ENCODE measurements around the gene TAAR1. TPM values are rescaled to one million over a fixed set of nuclear protein-coding genes. Genes with fewer than 3 reads are reported as not detected.

Gene TAAR1
- total RNA-seq, 1 experiment from 2014 or later, result not detected

DNA sequence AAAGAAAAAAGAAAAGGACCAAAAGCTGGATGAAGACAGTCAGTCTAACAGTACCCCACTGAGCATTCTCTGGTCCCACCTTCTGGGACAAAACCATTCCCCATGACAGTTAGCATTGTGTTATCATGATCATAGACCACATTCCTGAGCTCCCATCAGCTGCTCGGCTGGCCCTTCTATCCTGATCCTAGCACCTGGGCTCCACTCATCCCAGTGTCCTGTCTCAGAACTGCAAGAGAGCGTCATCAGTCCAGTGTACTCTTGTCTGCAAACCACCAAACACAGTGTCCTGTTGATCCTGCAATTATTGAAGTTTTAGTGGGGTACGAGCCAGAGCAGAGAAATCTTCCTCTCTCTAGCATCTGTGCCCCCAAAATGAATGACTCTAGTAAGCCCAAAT is 16.0 kb upstream of the TAAR1 start (continued):
- TF ChIP-seq, protein P1, sequence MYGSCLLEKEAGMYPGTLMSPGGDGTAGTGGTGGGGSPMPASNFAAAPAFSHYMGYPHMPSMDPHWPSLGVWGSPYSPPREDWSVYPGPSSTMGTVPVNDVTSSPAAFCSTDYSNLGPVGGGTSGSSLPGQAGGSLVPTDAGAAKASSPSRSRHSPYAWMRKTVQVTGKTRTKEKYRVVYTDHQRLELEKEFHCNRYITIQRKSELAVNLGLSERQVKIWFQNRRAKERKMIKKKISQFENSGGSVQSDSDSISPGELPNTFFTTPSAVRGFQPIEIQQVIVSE (CRISPR knock-in tag; IDR thresholded peaks at IDR 0.05; ENCODE audit: borderline replicate concordance), result no peak
- TF ChIP-seq MXD4 (CRISPR knock-in tag; IDR thresholded peaks at IDR 0.05; ENCODE audit: borderline replicate concordance) (no peak), ZBTB21 (CRISPR knock-in tag; IDR thresholded peaks at IDR 0.05; ENCODE audit: borderline replicate concordance) (no peak), ETV6 (CRISPR knock-in tag; IDR thresholded peaks at IDR 0.05) (no peak), OVOL2 (CRISPR knock-in tag; IDR thresholded peaks at IDR 0.05; ENCODE audit: borderline replicate concordance) (no peak), ZNF396 (CRISPR knock-in tag; IDR thresholded peaks at IDR 0.05; ENCODE audit: borderline replicate concordance) (no peak)
- TF ChIP-seq, protein P2, sequence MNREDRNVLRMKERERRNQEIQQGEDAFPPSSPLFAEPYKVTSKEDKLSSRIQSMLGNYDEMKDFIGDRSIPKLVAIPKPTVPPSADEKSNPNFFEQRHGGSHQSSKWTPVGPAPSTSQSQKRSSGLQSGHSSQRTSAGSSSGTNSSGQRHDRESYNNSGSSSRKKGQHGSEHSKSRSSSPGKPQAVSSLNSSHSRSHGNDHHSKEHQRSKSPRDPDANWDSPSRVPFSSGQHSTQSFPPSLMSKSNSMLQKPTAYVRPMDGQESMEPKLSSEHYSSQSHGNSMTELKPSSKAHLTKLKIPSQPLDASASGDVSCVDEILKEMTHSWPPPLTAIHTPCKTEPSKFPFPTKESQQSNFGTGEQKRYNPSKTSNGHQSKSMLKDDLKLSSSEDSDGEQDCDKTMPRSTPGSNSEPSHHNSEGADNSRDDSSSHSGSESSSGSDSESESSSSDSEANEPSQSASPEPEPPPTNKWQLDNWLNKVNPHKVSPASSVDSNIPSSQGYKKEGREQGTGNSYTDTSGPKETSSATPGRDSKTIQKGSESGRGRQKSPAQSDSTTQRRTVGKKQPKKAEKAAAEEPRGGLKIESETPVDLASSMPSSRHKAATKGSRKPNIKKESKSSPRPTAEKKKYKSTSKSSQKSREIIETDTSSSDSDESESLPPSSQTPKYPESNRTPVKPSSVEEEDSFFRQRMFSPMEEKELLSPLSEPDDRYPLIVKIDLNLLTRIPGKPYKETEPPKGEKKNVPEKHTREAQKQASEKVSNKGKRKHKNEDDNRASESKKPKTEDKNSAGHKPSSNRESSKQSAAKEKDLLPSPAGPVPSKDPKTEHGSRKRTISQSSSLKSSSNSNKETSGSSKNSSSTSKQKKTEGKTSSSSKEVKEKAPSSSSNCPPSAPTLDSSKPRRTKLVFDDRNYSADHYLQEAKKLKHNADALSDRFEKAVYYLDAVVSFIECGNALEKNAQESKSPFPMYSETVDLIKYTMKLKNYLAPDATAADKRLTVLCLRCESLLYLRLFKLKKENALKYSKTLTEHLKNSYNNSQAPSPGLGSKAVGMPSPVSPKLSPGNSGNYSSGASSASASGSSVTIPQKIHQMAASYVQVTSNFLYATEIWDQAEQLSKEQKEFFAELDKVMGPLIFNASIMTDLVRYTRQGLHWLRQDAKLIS (CRISPR knock-in tag; IDR thresholded peaks at IDR 0.05; ENCODE audit: borderline replicate concordance), result no peak

DNA sequence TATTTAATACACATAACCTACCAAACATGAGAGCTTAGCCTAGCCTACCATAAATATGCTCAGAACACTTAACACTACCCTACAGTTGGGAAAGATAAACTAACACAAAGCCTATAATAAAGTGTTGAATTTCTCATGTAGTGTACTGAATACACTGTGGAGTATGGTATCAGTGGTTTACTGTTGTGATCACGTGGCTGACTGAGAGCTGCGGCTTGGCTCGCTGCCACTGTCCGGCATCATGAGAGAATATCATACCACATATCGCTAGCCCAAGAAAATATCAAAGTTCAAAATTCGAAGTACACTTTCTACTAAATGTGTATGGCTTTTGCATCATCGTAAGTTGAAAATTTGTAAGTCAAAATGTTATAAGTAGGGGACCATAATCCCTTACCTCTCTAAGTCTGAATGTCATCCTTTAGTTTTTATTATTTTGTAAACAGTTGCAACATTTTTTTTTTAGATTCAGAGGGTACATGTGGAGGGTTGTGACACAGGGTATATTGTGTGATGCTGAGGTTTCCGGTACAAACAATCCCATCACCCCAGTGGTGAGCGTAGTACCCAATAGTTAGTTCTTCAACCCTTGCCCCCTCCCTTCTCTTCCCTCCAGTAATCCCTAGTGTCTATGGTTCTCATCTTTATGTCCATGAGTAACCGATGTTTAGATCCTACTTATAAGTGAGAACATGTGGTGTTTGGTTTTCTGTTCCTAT is 14.6 kb upstream of the TAAR1 start:
- no peak overlapping the region for H3K27ac Mint-ChIP-seq
- H3K27me3 Mint-ChIP-seq (ENCODE audit: low read depth), result no peaks in the 10 kb centered on the region
- CTCF ChIA-PET, result interaction anchor here (1.0 kb wide), 1 partner anchor 42 kb away, joined by 4 read pairs; no protein-coding TSS in a partner anchor
- H3K9me3 Mint-ChIP-seq, result no peaks in the 10 kb centered on the region
- TF ChIP-seq CBFB (CRISPR knock-in tag; IDR thresholded peaks at IDR 0.05; ENCODE audit: low read depth), result no peak
- TF ChIP-seq MYBL2 (CRISPR knock-in tag; IDR thresholded peaks at IDR 0.05), result no peak
- TF ChIP-seq, protein P3, sequence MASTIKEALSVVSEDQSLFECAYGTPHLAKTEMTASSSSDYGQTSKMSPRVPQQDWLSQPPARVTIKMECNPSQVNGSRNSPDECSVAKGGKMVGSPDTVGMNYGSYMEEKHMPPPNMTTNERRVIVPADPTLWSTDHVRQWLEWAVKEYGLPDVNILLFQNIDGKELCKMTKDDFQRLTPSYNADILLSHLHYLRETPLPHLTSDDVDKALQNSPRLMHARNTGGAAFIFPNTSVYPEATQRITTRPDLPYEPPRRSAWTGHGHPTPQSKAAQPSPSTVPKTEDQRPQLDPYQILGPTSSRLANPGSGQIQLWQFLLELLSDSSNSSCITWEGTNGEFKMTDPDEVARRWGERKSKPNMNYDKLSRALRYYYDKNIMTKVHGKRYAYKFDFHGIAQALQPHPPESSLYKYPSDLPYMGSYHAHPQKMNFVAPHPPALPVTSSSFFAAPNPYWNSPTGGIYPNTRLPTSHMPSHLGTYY (CRISPR knock-in tag; IDR thresholded peaks at IDR 0.05), result no peak
- no peak for TF ChIP-seq SMAD4 (CRISPR knock-in tag; IDR thresholded peaks at IDR 0.05)
- TF ChIP-seq FOXK1 (CRISPR knock-in tag; IDR thresholded peaks at IDR 0.05), result no peak
- no peaks in the 10 kb centered on the region for H3K36me3 Mint-ChIP-seq
- H3K4me1 Mint-ChIP-seq, result peaks cover 3% of the 10 kb centered on the region
- no peak for DNase-seq (ENCODE audit: low spot score)
- ATAC-seq, result no peak
- H3K4me3 Mint-ChIP-seq, result no peak overlapping the region
- POLR2A ChIA-PET, result no interaction called here

DNA sequence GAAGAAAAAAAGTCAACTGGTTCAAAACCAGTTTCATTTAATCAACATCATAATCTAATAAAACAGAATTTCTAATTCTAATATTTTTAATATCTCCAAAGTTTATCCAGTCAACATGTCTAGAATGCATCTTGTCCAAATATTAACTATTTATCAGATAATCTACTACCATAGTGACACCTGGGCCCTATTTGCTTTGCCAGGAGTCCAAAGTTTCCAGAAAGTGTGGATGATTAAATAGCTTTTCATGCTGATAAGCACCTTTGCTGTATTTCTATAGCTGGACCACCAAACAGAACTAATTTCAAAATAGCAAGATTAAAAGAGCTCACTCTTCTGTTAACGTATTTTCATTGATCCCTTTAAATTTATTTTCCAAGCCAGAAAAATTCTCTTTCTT is 12.3 kb upstream of the TAAR1 start:
- TF ChIP-seq CREB1 (CRISPR knock-in tag; IDR thresholded peaks at IDR 0.05) (no peak), JUN (CRISPR knock-in tag; IDR thresholded peaks at IDR 0.05) (no peak), NR3C1 (CRISPR knock-in tag; conservative IDR thresholded peaks at IDR 0.05; ENCODE audit: low read depth) (no peak), RORB (CRISPR knock-in tag; IDR thresholded peaks at IDR 0.05) (no peak), OVOL2 (CRISPR knock-in tag; IDR thresholded peaks at IDR 0.05; ENCODE audit: borderline replicate concordance) (no peak), ETV6 (CRISPR knock-in tag; IDR thresholded peaks at IDR 0.05) (no peak), GTF2I (CRISPR knock-in tag; conservative IDR thresholded peaks at IDR 0.05) (no peak), NR2C2 (CRISPR knock-in tag; IDR thresholded peaks at IDR 0.05) (no peak), TEAD4 (CRISPR knock-in tag; IDR thresholded peaks at IDR 0.05) (no peak)
- TF ChIP-seq, protein P4, sequence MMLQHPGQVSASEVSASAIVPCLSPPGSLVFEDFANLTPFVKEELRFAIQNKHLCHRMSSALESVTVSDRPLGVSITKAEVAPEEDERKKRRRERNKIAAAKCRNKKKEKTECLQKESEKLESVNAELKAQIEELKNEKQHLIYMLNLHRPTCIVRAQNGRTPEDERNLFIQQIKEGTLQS (CRISPR knock-in tag; conservative IDR thresholded peaks at IDR 0.05), result no peak
- H3K36me3 Mint-ChIP-seq, result no peaks in the 10 kb centered on the region
- no peaks in the 10 kb centered on the region for H3K27me3 Mint-ChIP-seq (ENCODE audit: low read depth)
- no peak overlapping the region for H3K4me3 Mint-ChIP-seq
- H3K9me3 Mint-ChIP-seq, result no peaks in the 10 kb centered on the region
- DNase-seq (ENCODE audit: low spot score) (no peak), ATAC-seq (no peak)
- H3K27ac Mint-ChIP-seq, result no peak overlapping the region
- CTCF ChIA-PET, result no interaction called here
- peaks cover 9% of the 10 kb centered on the region for H3K4me1 Mint-ChIP-seq
- POLR2A ChIA-PET, result no interaction called here

All from WTC11 (cell line).